GM12892 (cell line): ENCODE measurements around the gene DCUN1D2.

ENCODE experiments used
- POLR2A ChIP-seq: IDR thresholded peaks from 2 replicates; pipeline ENCODE4 v1.6.1; 2011; ENCODE audit warnings: low read depth, low read length, control low read depth
- POLR2AphosphoS5 ChIP-seq: IDR thresholded peaks from 2 replicates; pipeline ENCODE4 v1.6.1; 2011; ENCODE audit warnings: low read depth, low read length, control low read depth
- TAF1 ChIP-seq: IDR thresholded peaks from 2 replicates; pipeline ENCODE4 v1.6.1; 2011; ENCODE audit warnings: low read depth, mild to moderate bottlenecking, control low read depth, low read length, borderline replicate concordance

DNA sequence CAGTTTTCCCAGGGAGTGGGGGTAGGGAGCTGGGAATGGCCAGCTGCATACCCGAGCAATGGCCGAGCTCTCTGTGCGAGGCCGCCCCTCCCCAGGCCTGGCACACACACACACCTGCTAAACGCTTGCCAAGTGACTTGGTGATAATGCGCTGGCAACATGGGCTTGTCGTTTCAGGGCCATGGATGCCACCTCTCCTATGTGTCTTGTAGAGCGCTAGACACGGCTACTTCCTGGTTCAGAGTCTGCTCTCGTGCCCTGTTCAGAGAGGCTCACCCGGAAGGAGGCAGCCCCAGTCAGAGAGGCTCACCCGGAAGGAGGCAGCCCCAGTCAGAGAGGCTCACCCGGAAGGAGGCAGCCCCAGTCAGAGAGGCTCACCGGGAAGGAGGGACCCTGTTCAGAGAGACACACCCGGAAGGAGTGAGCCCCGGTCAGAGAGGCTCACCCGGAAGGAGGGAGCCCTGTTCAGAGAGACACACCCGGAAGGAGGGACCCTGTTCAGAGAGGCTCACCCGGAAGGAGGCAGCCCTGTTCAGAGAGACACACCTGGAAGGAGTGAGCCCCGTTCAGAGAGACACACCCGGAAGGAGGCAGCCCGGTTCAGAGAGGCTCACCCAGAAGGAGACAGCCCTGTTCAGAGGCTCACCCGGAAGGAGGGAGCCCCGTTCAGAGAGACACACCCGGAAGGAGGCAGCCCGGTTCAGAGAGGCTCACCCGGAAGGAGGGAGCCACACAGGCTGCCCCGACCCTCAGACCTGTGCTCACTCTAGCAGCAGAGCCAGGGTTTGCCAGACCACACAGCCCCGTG is 41.4 kb downstream of the DCUN1D2 start:
- TF ChIP-seq POLR2AphosphoS5 (peak; percentile 49; the same call in 1 of the 2 replicates), POLR2A (peak; percentile 78; the same call in 1 of the 2 replicates), TAF1 (peak; percentile 57; the same call in 1 of the 2 replicates)
